ENCODE measurements around the gene SLTM. TPM values are rescaled to one million over a fixed set of nuclear protein-coding genes. Genes with fewer than 3 reads are reported as not detected.

SLTM gene
- polyA plus RNA-seq, 1 of the 3 experiments (the other 2 are of a cell fraction) = 54.3 TPM

- no peak for TF ChIP-seq USF2 (IDR thresholded peaks at IDR 0.05; ENCODE audit: borderline replicate concordance, low read depth, low read length)
- TF ChIP-seq FOSL2 (IDR thresholded peaks at IDR 0.05; ENCODE audit: borderline replicate concordance, low read depth) = no peak
- no peak for TF ChIP-seq SIN3A (IDR thresholded peaks at IDR 0.05; ENCODE audit: borderline replicate concordance, low read depth, low read length)
- TF ChIP-seq YY1 (IDR thresholded peaks at IDR 0.05; ENCODE audit: low read depth) = no peak
- TF ChIP-seq POLR2AphosphoS5 (IDR thresholded peaks at IDR 0.05; ENCODE audit: low read depth, low read length) = no peak
- TF ChIP-seq NRF1 (IDR thresholded peaks at IDR 0.05; ENCODE audit: low read depth, low read length) = no peak
- peak; percentile 56 for TF ChIP-seq SMC3 (IDR thresholded peaks at IDR 0.05; ENCODE audit: low read depth, low read length)
- TF ChIP-seq IRF3 (IDR thresholded peaks at IDR 0.05; ENCODE audit: low read depth, low read length) = no peak
- TF ChIP-seq RCOR1 (IDR thresholded peaks at IDR 0.05; ENCODE audit: low read length) = no peak
- no peak for TF ChIP-seq FOXM1 (IDR thresholded peaks at IDR 0.05; ENCODE audit: low read depth)
- peak; percentile 83 for TF ChIP-seq CTCF (IDR thresholded peaks at IDR 0.05)
- TF ChIP-seq ELF1 (IDR thresholded peaks at IDR 0.05) = no peak
Observed at GRCh38 chr15:58957101-58957973, 23.9 kb upstream of the SLTM start (continued).

DNA sequence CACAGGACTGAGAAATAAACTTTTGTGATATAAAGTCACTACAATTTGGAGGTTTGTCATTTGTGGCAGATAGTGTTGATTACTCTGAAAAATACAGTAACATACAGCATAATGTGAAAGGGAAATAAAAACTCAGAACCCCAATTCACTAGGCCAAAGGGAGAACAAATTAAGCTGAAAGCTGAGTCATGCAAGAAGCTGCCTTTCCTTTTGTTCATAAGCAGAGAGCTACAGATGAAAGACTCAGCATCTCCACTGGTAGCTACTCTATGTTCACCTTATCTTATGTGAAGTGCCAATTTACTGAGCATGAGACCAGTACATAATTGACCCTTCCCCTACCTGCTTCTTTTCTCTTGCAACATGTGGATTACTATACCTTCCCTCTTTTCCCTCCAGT, 19.3 kb upstream of the SLTM start:
- Histone ChIP-seq H4K20me1 (ENCODE audit: insufficient read depth) (no peaks in the 10 kb centered on the region), H3K79me2 (ENCODE audit: insufficient read depth) (no peaks in the 10 kb centered on the region), H3K9me3 (no peaks in the 10 kb centered on the region), H3K27me3 (ENCODE audit: insufficient read depth) (no peaks in the 10 kb centered on the region), H3K9ac (no peak overlapping the region), H3F3A (replicated peaks; ENCODE audit: insufficient read depth) (no peaks in the 10 kb centered on the region), H2AFZ (ENCODE audit: low read depth) (no peak overlapping the region), H3K4me1 (ENCODE audit: control insufficient read depth in 1 of 2, insufficient read depth in 2 of 2, low read depth in 1 of 2, low read length in 1 of 2) (peaks cover 0 to 16% of the 10 kb centered on the region in 2 experiments; a peak in 2 of 4 replicates), H3K9me2 (no peaks in the 10 kb centered on the region), H3K4me3 (ENCODE audit: low read depth in 2 of 2, low read length in 1 of 2) (no peak overlapping the region), H3K4me2 (peak overlapping the region; percentile 17; the same call in 1 of the 2 replicates), H3K27ac (ENCODE audit: low read depth in 2 of 2, low read length in 1 of 2) (no peak overlapping the region), H3K36me3 (replicated peaks in 1 of 2; ENCODE audit: control insufficient read depth in 1 of 2, insufficient read depth in 2 of 2, low read length in 1 of 2) (no peaks in the 10 kb centered on the region)
- POLR2A ChIA-PET = no interaction called here
- CTCF ChIA-PET = no interaction called here
- DNase-seq = no peak
- peak; percentile 22; the same call in 1 of the 2 replicates for TF ChIP-seq FOSL2 (IDR thresholded peaks at IDR 0.05; ENCODE audit: borderline replicate concordance, low read depth)
- no peak for TF ChIP-seq USF2 (IDR thresholded peaks at IDR 0.05; ENCODE audit: borderline replicate concordance, low read depth, low read length)
